ENCODE data around the gene TPMT.

DNA sequence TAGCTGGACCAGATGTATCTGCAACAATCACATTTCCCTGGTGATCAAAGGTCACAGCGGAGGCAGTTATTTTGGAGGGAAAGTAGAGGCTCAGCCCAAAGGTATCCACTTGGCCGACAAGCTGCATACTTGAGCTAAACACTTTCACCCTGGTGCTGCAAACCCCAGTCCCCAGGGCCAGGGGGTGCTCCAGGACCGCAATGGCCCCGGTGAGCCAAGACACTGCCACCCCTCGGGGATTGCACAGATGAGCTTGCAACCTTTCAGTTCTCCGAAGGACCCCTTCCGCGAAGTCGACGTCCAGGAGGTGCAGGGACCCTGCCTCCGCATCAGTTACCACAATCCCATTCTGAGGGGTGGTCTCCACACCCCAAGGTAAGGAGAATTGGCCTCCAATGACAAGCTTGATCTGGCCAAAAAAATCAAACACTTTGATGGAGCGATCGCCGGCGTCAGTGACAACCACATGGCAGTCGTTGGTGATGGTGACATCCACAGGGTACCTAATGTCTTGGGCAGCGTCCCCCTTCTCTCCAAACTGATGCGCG lies 33.2 kb downstream of the TPMT start:
- TF ChIP-seq POLR2AphosphoS5 (IDR thresholded peaks at IDR 0.05) (no peak), EP300 (IDR thresholded peaks at IDR 0.05) (no peak)
- TF ChIP-seq, protein P1, sequence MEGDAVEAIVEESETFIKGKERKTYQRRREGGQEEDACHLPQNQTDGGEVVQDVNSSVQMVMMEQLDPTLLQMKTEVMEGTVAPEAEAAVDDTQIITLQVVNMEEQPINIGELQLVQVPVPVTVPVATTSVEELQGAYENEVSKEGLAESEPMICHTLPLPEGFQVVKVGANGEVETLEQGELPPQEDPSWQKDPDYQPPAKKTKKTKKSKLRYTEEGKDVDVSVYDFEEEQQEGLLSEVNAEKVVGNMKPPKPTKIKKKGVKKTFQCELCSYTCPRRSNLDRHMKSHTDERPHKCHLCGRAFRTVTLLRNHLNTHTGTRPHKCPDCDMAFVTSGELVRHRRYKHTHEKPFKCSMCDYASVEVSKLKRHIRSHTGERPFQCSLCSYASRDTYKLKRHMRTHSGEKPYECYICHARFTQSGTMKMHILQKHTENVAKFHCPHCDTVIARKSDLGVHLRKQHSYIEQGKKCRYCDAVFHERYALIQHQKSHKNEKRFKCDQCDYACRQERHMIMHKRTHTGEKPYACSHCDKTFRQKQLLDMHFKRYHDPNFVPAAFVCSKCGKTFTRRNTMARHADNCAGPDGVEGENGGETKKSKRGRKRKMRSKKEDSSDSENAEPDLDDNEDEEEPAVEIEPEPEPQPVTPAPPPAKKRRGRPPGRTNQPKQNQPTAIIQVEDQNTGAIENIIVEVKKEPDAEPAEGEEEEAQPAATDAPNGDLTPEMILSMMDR (IDR thresholded peaks at IDR 0.05) = no peak

All from esophagus muscularis mucosa (tissue), 4 donors.